Upper lobe of left lung (tissue), 6 donors: ENCODE data around the gene NCS1. TPM values are rescaled to one million over a fixed set of nuclear protein-coding genes. Genes with fewer than 3 reads are reported as not detected.

Experiments
- ATAC-seq, 2 donors: fragments of 200-7000 bp; cut with Tn5 transposase; one replicate each; pipeline ENCODE4 v1.9.1; 2022; ENCODE audit warnings: mild to moderate bottlenecking in 2 of 2, moderate library complexity in 2 of 2; ENCODE audit not compliant: low FRiP score in 2 of 2
- DNase-seq, 2 donors: peaks; one replicate each; pipeline ENCODE4 v3.0.0-alpha.2; 2019 to 2020
- H3K27ac ChIP-seq, 4 donors: fragments of 200-600 bp; sonication (generic); one replicate each; pipeline ENCODE4 v1.5.1; 2016 to 2019
- H3K27me3 ChIP-seq, 4 donors: fragments of 200-600 bp; sonication (generic); one replicate each; pipeline ENCODE4 v1.5.1; 2017 to 2019
- H3K36me3 ChIP-seq, 4 donors: fragments of 200-600 bp; sonication (generic); one replicate each; pipeline ENCODE4 v1.5.1; 2016 to 2019
- H3K4me1 ChIP-seq, 4 donors: fragments of 200-600 bp; sonication (generic); one replicate each; pipeline ENCODE4 v1.5.1; 2018 to 2019
- H3K4me3 ChIP-seq, 4 donors: fragments of 200-600 bp; sonication (generic); one replicate each; pipeline ENCODE4 v1.5.1; 2017 to 2019; ENCODE audit warnings: mild to moderate bottlenecking in 2 of 4, moderate library complexity in 1 of 4
- H3K9me3 ChIP-seq, 4 donors: fragments of 200-600 bp; sonication (generic); one replicate each; pipeline ENCODE4 v1.5.1; 2018 to 2019
- CTCF ChIP-seq, 6 experiments: fragments of 450-650 bp in 4 of 6; fragments of 200-600 bp in 2 of 6; sonication (generic) in 2 of 6; IDR thresholded peaks; one replicate each; pipeline ENCODE4 v1.5.1; 2016 to 2019; ENCODE audit warnings: antibody characterized with exemption in 6 of 6
- EP300 ChIP-seq, 4 donors: sonication (generic); formaldehyde crosslinking; IDR thresholded peaks; one replicate each; pipeline ENCODE4 v1.5.1; 2017; ENCODE audit warnings: antibody characterized with exemption in 4 of 4, control low read depth in 2 of 4
- POLR2A ChIP-seq, 4 donors: fragments of 450-650 bp; IDR thresholded peaks; one replicate each; pipeline ENCODE4 v1.5.1; 2016 to 2017; ENCODE audit warnings: antibody characterized with exemption in 4 of 4, mild to moderate bottlenecking in 2 of 4
- POLR2AphosphoS5 ChIP-seq, 2 donors: sonication (generic); formaldehyde crosslinking; IDR thresholded peaks; one replicate each; pipeline ENCODE4 v1.5.1; 2017; ENCODE audit warnings: antibody characterized with exemption in 2 of 2
- WGBS, 2 donors: methylation state at CpG; one replicate each; pipeline ENCODE4 v1.1.5; 2017 to 2018; 5-methylcytosine and 5-hydroxymethylcytosine counted together
- total RNA-seq, 6 donors: library from RNA; depleted of rRNA in 4 of 6; stranded (reverse); fragments of >200 nt in 4 of 6; gene quantifications; one replicate each; pipeline versions ENCODE4 v1.1.0 to v1.2.1, GENCODE V29; 2016 to 2021
- donor health status: DM: no; HTN: no; CAD: no; lungs with moderate emphysema.
- donor health status: DM: no; HTN: yes; CAD: no; lungs with severe emphysema.

NCS1 gene
- total RNA-seq, 6 donors from 2014 or later = 2.7 to 10.0 (median 3.9) TPM

GRCh38 chr9:130176760-130177159 lies 4.6 kb downstream of the NCS1 start:
- DNase-seq = no peak
- no peaks in the 10 kb centered on the region for H3K9me3 ChIP-seq
- H3K4me1 ChIP-seq = peaks cover 8 to 18% (median 13%) of the 10 kb centered on the region in 4 donors
- peaks cover 0 to 5% (median 4%) of the 10 kb centered on the region in 4 donors for H3K27me3 ChIP-seq
- no peak overlapping the region for H3K4me3 ChIP-seq
- ATAC-seq = no peak
- TF ChIP-seq EP300 (IDR thresholded peaks at IDR 0.05) = no peak
- TF ChIP-seq POLR2A (IDR thresholded peaks at IDR 0.05) = no peak
- no peak for TF ChIP-seq POLR2AphosphoS5 (IDR thresholded peaks at IDR 0.05)
- no peak for TF ChIP-seq CTCF (IDR thresholded peaks at IDR 0.05)
- WGBS, 2 donors = 97 to 100% methylated on average over 6 of the region's 6 CpGs
- no peak overlapping the region for H3K27ac ChIP-seq
- no peaks in the 10 kb centered on the region for H3K36me3 ChIP-seq

- DNase-seq (no peak), ATAC-seq (no peak)
- Histone ChIP-seq H3K9me3 (no peaks in the 10 kb centered on the region), H3K4me1 (peaks cover 0 to 6% (median 4%) of the 10 kb centered on the region in 4 donors), H3K27ac (no peak overlapping the region), H3K27me3 (peaks cover 0 to under 1% (median under 1%) of the 10 kb centered on the region in 4 donors), H3K36me3 (no peaks in the 10 kb centered on the region), H3K4me3 (no peak overlapping the region)
- no peak for TF ChIP-seq CTCF (IDR thresholded peaks at IDR 0.05)
- TF ChIP-seq POLR2AphosphoS5 (IDR thresholded peaks at IDR 0.05) = no peak
- no peak for TF ChIP-seq POLR2A (IDR thresholded peaks at IDR 0.05)
- TF ChIP-seq EP300 (IDR thresholded peaks at IDR 0.05) = no peak
- WGBS, 2 donors = 70 to 83% methylated on average over 20 of the region's 20 CpGs
These were observed 5.9 kb downstream of the NCS1 start for GRCh38 chr9:130177898-130178805.

- TF ChIP-seq CTCF (IDR thresholded peaks at IDR 0.05) (no peak), POLR2AphosphoS5 (IDR thresholded peaks at IDR 0.05) (no peak), EP300 (IDR thresholded peaks at IDR 0.05) (no peak), POLR2A (IDR thresholded peaks at IDR 0.05) (no peak)
- Histone ChIP-seq H3K4me3 (no peak overlapping the region), H3K36me3 (no peaks in the 10 kb centered on the region), H3K27me3 (no peaks in the 10 kb centered on the region), H3K9me3 (no peaks in the 10 kb centered on the region), H3K4me1 (no peaks in the 10 kb centered on the region), H3K27ac (no peak overlapping the region)
- WGBS, 2 donors = 77 to 79% methylated on average over 2 of the region's 2 CpGs
- DNase-seq (no peak), ATAC-seq (no peak)
These were observed 7.2 kb downstream of the NCS1 start for GRCh38 chr9:130179331-130179907.

GRCh38 chr9:130180516-130180915 lies 8.3 kb downstream of the NCS1 start:
- Histone ChIP-seq H3K9me3 (no peaks in the 10 kb centered on the region), H3K27ac (no peak overlapping the region), H3K36me3 (no peaks in the 10 kb centered on the region), H3K27me3 (no peaks in the 10 kb centered on the region), H3K4me3 (no peak overlapping the region), H3K4me1 (peaks cover 0 to under 1% (median 0%) of the 10 kb centered on the region in 4 donors)
- DNase-seq (no peak), ATAC-seq (no peak)
- WGBS, 2 donors = 94 to 97% methylated on average over 7 to 12 of the region's 12 CpGs
- TF ChIP-seq CTCF (IDR thresholded peaks at IDR 0.05) (no peak), POLR2AphosphoS5 (IDR thresholded peaks at IDR 0.05) (no peak), POLR2A (IDR thresholded peaks at IDR 0.05) (no peak), EP300 (IDR thresholded peaks at IDR 0.05) (no peak)
